IPS DF 4.7 (cell line): Measurements from ENCODE around the gene NLRP10.
"Not testable (repeated sequence)": the region's sequence is repeated elsewhere in the genome, so short reads cannot be mapped to it uniquely, and the experiment has no call there.

Experiments
- DNase-seq: peaks from one replicate; pipeline ENCODE4 v3.0.0-alpha.2; 2013; ENCODE audit warnings: low spot score; ENCODE audit errors: extremely low read depth

NLRP10 gene

GRCh38 chr11:7965386-7965785 is at the start of gene NLRP10:
NLRP10 (minus strand) TSS chr11:7965447; CDS start chr11:7963495, 1,952 bp downstream.
- no peak for DNase-seq

GRCh38 chr11:8013833-8014232 is 48.6 kb upstream of the NLRP10 start:
- DNase-seq: no peak

- no peak for DNase-seq
Measured at GRCh38 chr11:8011981-8012444, 46.8 kb upstream of the NLRP10 start.

GRCh38 chr11:8011371-8011770 is 46.1 kb upstream of the NLRP10 start:
- no peak for DNase-seq

GRCh38 chr11:8009856-8010255 is 44.6 kb upstream of the NLRP10 start:
- no peak for DNase-seq

- DNase-seq: no peak
Measured at GRCh38 chr11:8008212-8008611, 43.0 kb upstream of the NLRP10 start.

GRCh38 chr11:8006349-8006977 is 41.2 kb upstream of the NLRP10 start:
- peak; percentile 41 for DNase-seq

- no peak for DNase-seq
Measured at GRCh38 chr11:8005556-8005955, 40.3 kb upstream of the NLRP10 start.

- no peak for DNase-seq
Measured at GRCh38 chr11:8004008-8004407, 38.8 kb upstream of the NLRP10 start.

- no peak for DNase-seq
Measured at GRCh38 chr11:8003187-8003586, 37.9 kb upstream of the NLRP10 start.

- DNase-seq: no peak
Measured at GRCh38 chr11:8002676-8003075, 37.4 kb upstream of the NLRP10 start.

- no peak for DNase-seq
Measured at GRCh38 chr11:8000390-8000789, 35.1 kb upstream of the NLRP10 start.

GRCh38 chr11:7999795-8000194 is 34.5 kb upstream of the NLRP10 start:
- no peak for DNase-seq

GRCh38 chr11:7994581-7995278 is 29.5 kb upstream of the NLRP10 start:
- no peak for DNase-seq

- not testable (repeated sequence) for DNase-seq
Measured at GRCh38 chr11:7987560-7987883, 22.3 kb upstream of the NLRP10 start.

GRCh38 chr11:7986768-7987559 is 21.7 kb upstream of the NLRP10 start, which contains the start of gene EIF3F:
EIF3F (plus strand) TSS chr11:7987337; CDS start chr11:7987353, 16 bp downstream.
- peak; percentile 100 for DNase-seq

- DNase-seq: no peak
Measured at GRCh38 chr11:7983832-7984590, 18.8 kb upstream of the NLRP10 start.

- no peak for DNase-seq
Measured at GRCh38 chr11:7982582-7983119, 17.4 kb upstream of the NLRP10 start.

- no peak for DNase-seq
Measured at GRCh38 chr11:7981619-7982157, 16.4 kb upstream of the NLRP10 start.

- no peak for DNase-seq
Measured at GRCh38 chr11:7977232-7977917, 12.1 kb upstream of the NLRP10 start.
